Endothelial cell of umbilical vein (primary cell): ENCODE measurements around the gene ATP2C2. TPM values are rescaled to one million over a fixed set of nuclear protein-coding genes. Genes with fewer than 3 reads are reported as not detected.

Experiments used
- BruUV-seq: library from RNA; stranded (reverse); fragments of 400-500 nt; replicated peaks from 2 replicates; lab custom pipeline; 2021; lab: Mats Ljungman, UMichigan
- CTCF ChIA-PET: fragments of 300-600, 350-600 bp; sonication (Branson Sonifier 250); formaldehyde crosslinking; loops from one replicate; lab custom pipeline; 2021; ENCODE audit warnings: antibody characterized with exemption, inconsistent platforms; lab: Charles Lee
- POLR2A ChIA-PET: fragments of 300-600, 350-600 bp; sonication (Branson Sonifier 250); formaldehyde crosslinking; loops from one replicate; lab custom pipeline; 2021; ENCODE audit warnings: antibody characterized with exemption, inconsistent platforms; lab: Charles Lee
- DNase-seq: peaks from one replicate; pipeline ENCODE4 v3.0.0-alpha.2; 2011; ENCODE audit warnings: low read depth, low spot score
- FAIRE-seq: peaks from 2 replicates; lab custom pipeline; 2011; peaks lifted over from hg19 to GRCh38; lab: Jason Lieb, UNC
- H2AFZ ChIP-seq: 2 replicates; pipeline ENCODE4 v1.6.0; 2012; ENCODE audit warnings: low read depth, low read length, control low read depth, inconsistent platforms
- H3K27ac ChIP-seq: 2 replicates; pipeline ENCODE4 v1.5.1; 2011; ENCODE audit warnings: low read depth, mild to moderate bottlenecking, control low read depth, low read length, moderate library complexity; ENCODE audit not compliant: insufficient read depth
- H3K27me3 ChIP-seq, 2 experiments: 2 replicates each; pipeline versions ENCODE4 v1.6.0 to v1.6.1; 2011; ENCODE audit warnings: low read length in 2 of 2, mixed read lengths in 1 of 2; ENCODE audit not compliant: control insufficient read depth in 2 of 2, insufficient read depth in 2 of 2
- H3K36me3 ChIP-seq, 2 experiments: 2 replicates in 1 of 2; 3 replicates in 1 of 2; pipeline ENCODE4 v1.5.1; 2011; ENCODE audit warnings: low read length in 2 of 2, mild to moderate bottlenecking in 1 of 2, moderate library complexity in 1 of 2; ENCODE audit not compliant: control insufficient read depth in 2 of 2, insufficient read depth in 2 of 2; ENCODE audit errors: extremely low read depth in 1 of 2
- H3K4me1 ChIP-seq: 3 replicates; pipeline ENCODE4 v1.5.1; 2011; ENCODE audit warnings: mild to moderate bottlenecking, low read length; ENCODE audit not compliant: control insufficient read depth, insufficient read depth; ENCODE audit errors: extremely low read depth
- H3K4me2 ChIP-seq: 2 replicates; pipeline ENCODE4 v1.6.1; 2011; ENCODE audit warnings: low read length, control low read depth, mixed read lengths; ENCODE audit not compliant: insufficient read depth
- H3K4me3 ChIP-seq, 3 experiments: fragments of 200-600 bp in 1 of 3; sonication (generic), shearing (Covaris generic) in 1 of 3; replicated peaks in 1 of 3; 2 replicates each; pipeline ENCODE4 v1.5.1; 2011 to 2016; ENCODE audit warnings: control low read depth in 3 of 3, low read length in 3 of 3, mild to moderate bottlenecking in 2 of 3, inconsistent platforms in 1 of 3, low read depth in 1 of 3, moderate library complexity in 1 of 3; ENCODE audit not compliant: insufficient read depth in 1 of 3
- H3K79me2 ChIP-seq: 2 replicates; pipeline ENCODE4 v1.6.0; 2012; ENCODE audit warnings: low read length, inconsistent platforms; ENCODE audit not compliant: control insufficient read depth, insufficient read depth
- H3K9ac ChIP-seq: replicated peaks from 2 replicates; pipeline ENCODE3; 2011; ENCODE audit warnings: low read length, control low read depth; ENCODE audit not compliant: insufficient read depth; ENCODE audit errors: extremely low read depth
- H3K9me1 ChIP-seq: replicated peaks from 3 replicates; pipeline ENCODE4 v1.6.0; 2011; ENCODE audit warnings: mild to moderate bottlenecking, low read length; ENCODE audit not compliant: control insufficient read depth, insufficient read depth; ENCODE audit errors: extremely low read depth
- H3K9me3 ChIP-seq: replicated peaks from 2 replicates; pipeline ENCODE4 v1.5.1; 2012; ENCODE audit warnings: low read length, inconsistent platforms; ENCODE audit not compliant: control insufficient read depth, insufficient read depth
- H4K20me1 ChIP-seq: replicated peaks from 2 replicates; pipeline ENCODE3; 2011; ENCODE audit warnings: mild to moderate bottlenecking, low read length; ENCODE audit not compliant: control insufficient read depth, insufficient read depth; ENCODE audit errors: extremely low read depth
- CTCF ChIP-seq, 2 donors: IDR thresholded peaks; 1 replicate in 1 of 2; 2 replicates in 1 of 2; pipeline ENCODE4 v1.5.1; 2011; ENCODE audit warnings: low read length in 2 of 2, mild to moderate bottlenecking in 2 of 2, moderate library complexity in 2 of 2, control low read depth in 1 of 2, inconsistent platforms in 1 of 2, low read depth in 1 of 2; ENCODE audit not compliant: insufficient read depth in 1 of 2; ENCODE audit errors: extremely low read depth in 1 of 2
- EZH2 ChIP-seq: IDR thresholded peaks from 2 replicates; pipeline ENCODE4 v1.6.1; 2012; ENCODE audit warnings: borderline replicate concordance, low read depth, mild to moderate bottlenecking, moderate library complexity, low read length, inconsistent platforms; ENCODE audit not compliant: severe bottlenecking
- FOS ChIP-seq: IDR thresholded peaks from 2 replicates; pipeline ENCODE4 v1.6.1; 2011; ENCODE audit warnings: mild to moderate bottlenecking, low read length, moderate library complexity, borderline replicate concordance; ENCODE audit not compliant: insufficient read depth
- GATA2 ChIP-seq: IDR thresholded peaks from 2 replicates; pipeline ENCODE4 v1.7.0; 2011; ENCODE audit warnings: low read depth, mild to moderate bottlenecking, moderate library complexity, mixed read lengths, low read length; ENCODE audit not compliant: insufficient read length, insufficient read depth
- JUN ChIP-seq: IDR thresholded peaks from 2 replicates; pipeline ENCODE4 v1.6.1; 2011; ENCODE audit warnings: borderline replicate concordance, low read depth; ENCODE audit not compliant: insufficient read length, insufficient read depth
- MAX ChIP-seq: IDR thresholded peaks from 2 replicates; pipeline ENCODE4 v1.6.1; 2011; ENCODE audit not compliant: insufficient read depth, insufficient read length
- MYC ChIP-seq: IDR thresholded peaks from one replicate; pipeline ENCODE4 v1.6.1; 2011; ENCODE audit warnings: mild to moderate bottlenecking, low read depth, low read length
- POLR2A ChIP-seq: IDR thresholded peaks from 2 replicates; pipeline ENCODE4 v1.6.1; 2012; ENCODE audit warnings: low read depth, mild to moderate bottlenecking, control low read depth, low read length
- POLR2AphosphoS5 ChIP-seq: IDR thresholded peaks from 2 replicates; pipeline ENCODE4 v1.6.1; 2012; ENCODE audit warnings: low read depth, mild to moderate bottlenecking, control low read depth, low read length, moderate library complexity; ENCODE audit not compliant: insufficient read depth
- dilution Hi-C: fragments of 300-500 bp; cut with MboI; formaldehyde crosslinking; loops from one replicate; pipeline ENCODE4 v1.15.0; 2019; ENCODE audit warnings: low sequenced_read_pairs; ENCODE audit not compliant: extremely low pct_ligation_motif_present
- intact Hi-C: fragments of 100-400 bp; cut with micrococcal nuclease; formaldehyde crosslinking; loops from one replicate; pipeline ENCODE4 v1.10.0; 2022
- polyA plus RNA-seq, 4 experiments: library from polyadenylated mRNA; depleted of rRNA in 3 of 4; stranded (reverse) in 3 of 4; unstranded in 1 of 4; fragments of >200 nt; gene quantifications; 2 replicates each; pipeline versions ENCODE4 v1.2.1 to v1.2.3, GENCODE V29; 2011 to 2012; ENCODE audit warnings: missing spikeins in 1 of 4
- total RNA-seq: library from RNA; stranded (reverse); gene quantifications from 2 replicates; pipeline ENCODE4 v1.2.3, GENCODE V29; 2021

ATP2C2 gene
- total and polyA plus RNA-seq, 2 donors (not counting 3 experiments of a cell fraction or from before 2014, with no cell fraction given): not detected

GRCh38 chr16:84434800-84435199 lies 66.5 kb downstream of the ATP2C2 start:
- H3K4me3 ChIP-seq: no peak overlapping the region
- no peak overlapping the region for H2AFZ ChIP-seq
- H3K4me2 ChIP-seq: no peak overlapping the region
- H3K27me3 ChIP-seq: no peaks in the 10 kb centered on the region
- H3K79me2 ChIP-seq: no peaks in the 10 kb centered on the region
- H3K9ac ChIP-seq: no peak overlapping the region
- no peak overlapping the region for H3K27ac ChIP-seq
- no peaks in the 10 kb centered on the region for H3K36me3 ChIP-seq
- no peak for TF ChIP-seq FOS
- TF ChIP-seq MAX: no peak
- TF ChIP-seq GATA2: no peak
- TF ChIP-seq JUN: no peak
- TF ChIP-seq POLR2A: no peak
- TF ChIP-seq EZH2: no peak
- TF ChIP-seq CTCF (IDR thresholded peaks at IDR 0.05; ENCODE audit: extremely low read depth in 1 of 2, insufficient read depth in 1 of 2, low read depth in 1 of 2, low read length in 2 of 2): no peak
- no peak for TF ChIP-seq POLR2AphosphoS5
- no peak for TF ChIP-seq MYC
- no peaks in the 10 kb centered on the region for H3K4me1 ChIP-seq
- no peak for FAIRE-seq
- DNase-seq: no peak
- no TSS peak for BruUV-seq
- H4K20me1 ChIP-seq: no peaks in the 10 kb centered on the region
- intact Hi-C loops: no loop called here
- H3K9me1 ChIP-seq: no peaks in the 10 kb centered on the region
- ChIA-PET POLR2A (no interaction called here), CTCF (no interaction called here)
- no peaks in the 10 kb centered on the region for H3K9me3 ChIP-seq
- dilution Hi-C loops: no loop called here
